Activated T-helper 17 cell treated with anti-CD3 and anti-CD28 coated beads, Interleukin-2, amount 50 U/mL, for 72 hours (primary cell): ENCODE measurements around the gene SIRT1. TPM values are rescaled to one million over a fixed set of nuclear protein-coding genes. Genes with fewer than 3 reads are reported as not detected.
"Not testable (repeated sequence)": the region's sequence is repeated elsewhere in the genome, so short reads cannot be mapped to it uniquely, and the experiment has no call there.

Source experiments
- ATAC-seq: fragments of 150-1000 bp; cut with Tn5 transposase; replicated peaks from 2 replicates; pipeline ENCODE4 v1.10.0; 2021; ENCODE audit warnings: mild to moderate bottlenecking, moderate library complexity
- H3K27ac Mint-ChIP-seq: one replicate; pipeline ENCODE4 v1.8.0; 2022; ENCODE audit warnings: mixed read lengths
- H3K27me3 Mint-ChIP-seq: one replicate; pipeline ENCODE4 v1.8.0; 2022; ENCODE audit warnings: mixed read lengths
- H3K36me3 Mint-ChIP-seq: one replicate; pipeline ENCODE4 v1.8.0; 2022; ENCODE audit warnings: low read depth, mild to moderate bottlenecking, mixed read lengths
- H3K4me1 Mint-ChIP-seq: one replicate; pipeline ENCODE4 v1.8.0; 2022; ENCODE audit warnings: mixed read lengths
- H3K4me3 Mint-ChIP-seq: one replicate; pipeline ENCODE4 v1.8.0; 2022; ENCODE audit warnings: mild to moderate bottlenecking, mixed read lengths
- H3K9me3 Mint-ChIP-seq: one replicate; pipeline ENCODE4 v1.8.0; 2022; ENCODE audit warnings: mixed read lengths
- total RNA-seq, 2 donors: library from RNA; stranded (reverse); gene quantifications; one replicate each; pipeline ENCODE4 v1.2.3, GENCODE V29; 2022

Gene SIRT1
- total RNA-seq, 2 donors from 2014 or later = 24.0 to 30.7 TPM

- no peak overlapping the region for H3K4me3 Mint-ChIP-seq
- H3K27ac Mint-ChIP-seq = no peak overlapping the region
- H3K4me1 Mint-ChIP-seq = peaks cover 15% of the 10 kb centered on the region
- no peak for ATAC-seq
- H3K36me3 Mint-ChIP-seq = peaks cover 89% of the 10 kb centered on the region
- no peaks in the 10 kb centered on the region for H3K9me3 Mint-ChIP-seq
- no peaks in the 10 kb centered on the region for H3K27me3 Mint-ChIP-seq
Measured at GRCh38 chr10:67965456-67965855, 81.0 kb downstream of the SIRT1 start.

GRCh38 chr10:67966035-67966434 is 81.6 kb downstream of the SIRT1 start:
- H3K4me3 Mint-ChIP-seq, H3K27me3 Mint-ChIP-seq, H3K27ac Mint-ChIP-seq, ATAC-seq, H3K9me3 Mint-ChIP-seq: not testable (repeated sequence)
- H3K36me3 Mint-ChIP-seq = peaks cover 89% of the 10 kb centered on the region
- H3K4me1 Mint-ChIP-seq = peaks cover 15% of the 10 kb centered on the region

Other genes starting within 250 kb of the SIRT1 start
- gene CTNNA3, start 188.5 kb upstream of the SIRT1 start, total RNA-seq = 1 to 10 TPM in 1 of 2 donors, not detected in 1; 5.7 TPM
- gene DNAJC12, start 46.5 kb upstream of the SIRT1 start, total RNA-seq = 1 to 10 TPM; 2.6 to 3.7 TPM
- gene HERC4, start 190.6 kb downstream of the SIRT1 start, total RNA-seq = 100 to 1,000 TPM in 1 of 2 donors, 10 to 100 TPM in 1; 72.2 to 102 TPM
- gene MYPN, start 224.8 kb downstream of the SIRT1 start, total RNA-seq = 1 to 10 TPM in 1 of 2 donors, not detected in 1; 1.1 TPM